GM23248 (cell line): ENCODE measurements around the gene P2RY4.
"Not testable (repeated sequence)": the region's sequence is repeated elsewhere in the genome, so short reads cannot be mapped to it uniquely, and the experiment has no call there.

ENCODE experiments used
- EZH2 ChIP-seq: fragments of 200-600 bp; sonication (generic); IDR thresholded peaks from 2 replicates; pipeline ENCODE4 v1.6.1; 2018; ENCODE audit warnings: antibody characterized with exemption, mild to moderate bottlenecking; ENCODE audit not compliant: insufficient read depth, poor library complexity, severe bottlenecking
- EZH2phosphoT487 ChIP-seq: fragments of 200-600 bp; sonication (generic); IDR thresholded peaks from 2 replicates; pipeline ENCODE4 v1.6.1; 2018; ENCODE audit warnings: antibody characterized with exemption, moderate library complexity, mild to moderate bottlenecking, low read depth; ENCODE audit not compliant: insufficient read depth

DNA sequence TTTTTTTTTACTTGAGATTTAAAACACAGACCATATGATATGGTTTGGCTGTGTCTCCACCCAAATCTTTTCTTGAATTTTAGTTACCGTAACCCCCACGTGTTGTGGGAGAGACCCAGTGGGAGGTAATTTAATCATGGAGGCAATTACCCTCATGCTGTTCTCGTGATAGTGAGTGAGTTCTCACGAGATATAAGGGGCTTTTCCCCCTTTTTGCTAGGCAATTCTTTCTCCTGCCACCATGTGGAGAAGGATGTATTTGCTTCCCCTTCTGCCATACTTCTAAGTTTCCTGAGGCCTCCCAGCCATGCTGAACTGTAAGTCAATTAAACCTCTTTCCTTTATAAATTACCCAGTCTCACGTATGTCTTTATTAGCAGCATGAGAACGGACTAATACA is 50.4 kb downstream of the P2RY4 start:
- not testable (repeated sequence) for TF ChIP-seq EZH2, EZH2phosphoT487
